Upper lobe of left lung (tissue), 4 donors: ENCODE results near the gene KRT6C.

Experiments used
- CTCF ChIP-seq, 6 experiments: fragments of 450-650 bp in 4 of 6; fragments of 200-600 bp in 2 of 6; sonication (generic) in 2 of 6; IDR thresholded peaks; one replicate each; pipeline ENCODE4 v1.5.1; 2016 to 2019; ENCODE audit warnings: antibody characterized with exemption in 6 of 6
- EP300 ChIP-seq, 4 donors: sonication (generic); formaldehyde crosslinking; IDR thresholded peaks; one replicate each; pipeline ENCODE4 v1.5.1; 2017; ENCODE audit warnings: antibody characterized with exemption in 4 of 4, control low read depth in 2 of 4
- POLR2A ChIP-seq, 4 donors: fragments of 450-650 bp; IDR thresholded peaks; one replicate each; pipeline ENCODE4 v1.5.1; 2016 to 2017; ENCODE audit warnings: antibody characterized with exemption in 4 of 4, mild to moderate bottlenecking in 2 of 4
- POLR2AphosphoS5 ChIP-seq, 2 donors: sonication (generic); formaldehyde crosslinking; IDR thresholded peaks; one replicate each; pipeline ENCODE4 v1.5.1; 2017; ENCODE audit warnings: antibody characterized with exemption in 2 of 2

GRCh38 chr12:52517888-52518287 is 44.3 kb upstream of the KRT6C start:
- TF ChIP-seq CTCF (IDR thresholded peaks at IDR 0.05) (no peak), EP300 (IDR thresholded peaks at IDR 0.05) (no peak), POLR2A (IDR thresholded peaks at IDR 0.05) (no peak), POLR2AphosphoS5 (IDR thresholded peaks at IDR 0.05) (no peak)
